ENCODE measurements around the gene SAFB. TPM values are rescaled to one million over a fixed set of nuclear protein-coding genes. Genes with fewer than 3 reads are reported as not detected.
"Not testable (repeated sequence)": the region's sequence is repeated elsewhere in the genome, so short reads cannot be mapped to it uniquely, and the experiment has no call there.

Gene SAFB
- total RNA-seq, 1 donor from 2014 or later = 86.4 TPM

DNA sequence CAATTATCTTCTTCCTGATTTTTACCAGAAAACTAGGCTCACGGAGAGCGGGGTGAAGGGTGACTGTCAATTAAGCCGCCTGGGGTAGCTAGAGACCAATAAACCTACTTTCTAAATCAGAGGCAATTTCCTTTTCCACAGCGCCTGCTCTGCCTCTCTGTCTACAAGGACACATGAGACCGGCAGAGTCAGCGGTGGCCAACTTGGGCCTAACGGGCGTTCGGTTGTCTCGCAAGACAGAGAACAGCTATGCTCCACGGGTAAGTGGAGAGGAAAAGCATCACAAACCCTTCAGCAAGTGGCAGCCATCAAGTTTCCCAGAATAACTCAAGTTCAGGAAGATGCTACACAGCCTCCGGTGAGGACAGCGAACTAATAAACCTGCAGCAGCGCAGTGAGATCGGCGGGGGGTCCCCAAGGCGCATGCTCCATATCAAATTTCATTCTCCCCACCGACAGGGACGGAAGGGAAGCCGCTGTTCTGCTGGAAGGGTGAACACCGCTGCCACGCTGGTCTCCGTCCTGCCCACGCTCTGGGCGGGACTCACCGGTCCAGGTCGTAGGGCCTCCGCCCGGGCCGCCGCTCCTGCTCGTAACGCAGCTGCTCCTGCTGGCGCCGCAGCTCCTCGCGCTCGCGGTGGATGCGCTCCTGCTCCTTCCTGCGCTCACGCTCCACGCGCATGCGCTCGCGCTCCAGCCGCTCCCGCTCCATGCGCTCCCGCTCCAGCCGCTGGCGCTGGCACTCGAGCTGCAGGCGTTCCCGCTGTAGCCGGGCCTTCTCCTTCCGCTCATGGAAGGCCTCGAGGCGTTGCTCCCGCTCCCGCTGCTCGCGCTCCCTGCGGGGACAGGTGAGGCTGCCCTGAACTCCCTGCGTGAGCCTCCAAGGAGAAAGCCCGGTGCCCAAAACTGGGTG, 29.3 kb upstream of the SAFB start:
- no peak for FAIRE-seq
- DNase-seq (ENCODE audit: low spot score in 2 of 2) = no peak

GRCh38 chr19:5594521-5594950, 28.3 kb upstream of the SAFB start:
- no peak for DNase-seq (ENCODE audit: low spot score in 2 of 2)
- FAIRE-seq = no peak

DNA sequence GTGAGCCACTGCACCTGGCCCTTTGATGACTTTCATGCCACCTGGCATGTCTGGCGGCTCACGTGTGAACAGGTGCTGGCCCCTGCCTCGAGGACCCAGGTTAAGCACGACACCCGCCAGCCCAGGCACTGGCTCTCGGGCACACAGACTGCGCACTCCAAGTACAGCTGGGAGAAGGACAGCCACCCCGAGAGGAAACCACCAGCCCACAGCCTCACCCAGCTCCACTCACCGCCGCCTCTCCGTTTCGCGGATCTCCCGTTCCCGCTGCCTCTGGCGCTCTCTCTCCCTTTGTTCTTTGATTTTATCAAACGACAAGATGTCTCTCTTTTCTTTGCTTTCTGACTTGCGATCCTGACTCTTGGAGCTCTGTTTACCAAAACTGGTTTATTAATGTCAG, 27.8 kb upstream of the SAFB start:
- peak in 1 of 2 donors; percentile 14 for DNase-seq (ENCODE audit: low spot score in 2 of 2)
- FAIRE-seq = no peak

DNA sequence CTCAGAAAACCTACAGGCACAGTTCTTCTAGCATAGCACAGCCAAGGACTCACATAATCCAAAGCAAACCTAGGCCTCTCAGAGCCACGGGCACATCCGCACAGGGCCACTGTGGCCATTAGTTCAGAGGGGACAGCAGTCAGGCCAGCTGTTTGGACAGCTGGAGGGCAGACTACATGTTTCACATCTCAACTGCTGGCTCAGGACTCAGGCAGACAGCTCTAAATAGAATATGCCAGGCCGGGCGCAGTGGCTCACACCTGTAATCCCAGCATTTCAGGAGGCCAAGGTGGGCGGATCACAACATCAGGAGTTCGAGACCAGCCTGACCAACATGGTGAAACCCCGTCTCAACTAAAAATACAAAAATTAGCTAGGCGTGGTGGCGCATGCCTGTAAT, 27.1 kb upstream of the SAFB start:
- FAIRE-seq (no peak), DNase-seq (ENCODE audit: low spot score in 2 of 2) (no peak)

DNA sequence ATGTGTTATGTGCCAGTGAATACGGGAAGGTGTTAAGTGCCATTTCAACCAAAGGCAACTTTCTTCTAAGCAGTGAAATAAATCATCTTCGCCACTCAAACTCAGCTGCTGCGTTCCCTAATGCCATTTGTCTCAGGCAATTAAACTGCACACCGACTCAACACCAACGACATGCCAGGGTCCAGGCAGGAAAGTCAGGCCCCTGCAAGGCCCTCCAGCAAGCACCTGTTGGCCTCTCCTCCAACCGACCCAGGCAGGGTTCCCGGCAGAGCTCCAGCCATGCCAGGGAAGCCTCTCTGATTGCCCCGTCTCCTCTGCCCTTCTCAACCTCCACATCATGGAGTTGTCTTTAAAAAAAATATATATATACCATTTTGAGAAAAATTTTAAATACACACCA, 22.1 kb upstream of the SAFB start:
- no peak for FAIRE-seq

GRCh38 chr19:5603626-5604025, 19.3 kb upstream of the SAFB start:
- DNase-seq (ENCODE audit: low spot score in 2 of 2) (no peak), FAIRE-seq (no peak)

More for the DNA sequence above, 22.1 kb upstream of the SAFB start:
- no peak for DNase-seq (ENCODE audit: low spot score in 2 of 2)

GRCh38 chr19:5605362-5605761, 17.5 kb upstream of the SAFB start:
- DNase-seq (ENCODE audit: low spot score in 2 of 2) (no peak), FAIRE-seq (no peak)

- DNase-seq (ENCODE audit: low spot score in 2 of 2) (no peak), FAIRE-seq (no peak)
These were observed 15.3 kb upstream of the SAFB start for GRCh38 chr19:5607318-5608275.

GRCh38 chr19:5608291-5608690, 14.6 kb upstream of the SAFB start:
- no peak for FAIRE-seq
- no peak for DNase-seq (ENCODE audit: low spot score in 2 of 2)

DNA sequence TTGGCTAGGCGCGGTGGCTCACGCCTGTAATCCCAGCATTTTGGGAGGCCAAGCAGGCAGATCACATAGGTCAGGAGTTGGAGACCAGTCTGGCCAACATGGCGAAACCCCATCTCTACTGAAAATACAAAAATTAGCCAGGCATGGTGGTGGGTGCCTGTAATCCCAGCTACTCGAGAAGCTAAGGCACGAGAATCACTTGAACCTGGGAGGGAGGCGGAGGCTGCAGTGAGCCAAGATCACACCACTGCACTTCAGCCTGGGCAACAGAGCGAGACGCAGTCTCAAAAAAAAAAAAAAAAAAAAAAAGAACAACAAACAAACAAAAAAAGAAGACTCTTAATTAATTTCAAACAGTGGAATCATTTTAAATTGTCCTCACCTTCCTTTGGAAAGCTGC, 14.1 kb upstream of the SAFB start:
- not testable (repeated sequence) for DNase-seq (ENCODE audit: low spot score in 2 of 2); FAIRE-seq

DNA sequence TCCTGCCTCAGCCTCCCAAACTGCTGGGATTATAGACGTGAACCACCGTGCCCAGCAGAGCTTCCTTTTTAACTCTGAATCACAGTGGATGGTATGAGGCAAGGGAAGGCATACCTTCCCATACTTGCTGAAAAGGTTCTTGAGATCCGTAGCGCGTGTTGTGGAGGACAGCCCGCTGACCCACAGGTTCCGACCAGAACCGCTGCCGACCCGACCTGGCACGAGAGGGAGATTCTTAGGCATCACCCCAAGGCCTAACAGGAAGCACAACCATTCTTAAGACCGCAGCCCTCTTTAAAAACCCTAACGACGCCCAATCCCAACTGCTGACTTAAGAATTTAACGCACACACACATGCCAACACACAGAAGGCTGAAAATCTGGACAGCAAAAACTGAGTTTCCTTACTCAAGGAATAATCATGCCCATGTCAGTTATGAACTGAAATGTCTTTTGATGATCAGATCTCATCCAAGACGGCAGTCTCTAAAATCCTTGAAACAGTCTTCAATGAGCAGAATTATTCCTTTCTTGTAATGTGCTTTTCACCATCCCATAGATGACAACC, 12.9 kb upstream of the SAFB start:
- DNase-seq (ENCODE audit: low spot score in 2 of 2) = no peak
- FAIRE-seq = no peak

DNA sequence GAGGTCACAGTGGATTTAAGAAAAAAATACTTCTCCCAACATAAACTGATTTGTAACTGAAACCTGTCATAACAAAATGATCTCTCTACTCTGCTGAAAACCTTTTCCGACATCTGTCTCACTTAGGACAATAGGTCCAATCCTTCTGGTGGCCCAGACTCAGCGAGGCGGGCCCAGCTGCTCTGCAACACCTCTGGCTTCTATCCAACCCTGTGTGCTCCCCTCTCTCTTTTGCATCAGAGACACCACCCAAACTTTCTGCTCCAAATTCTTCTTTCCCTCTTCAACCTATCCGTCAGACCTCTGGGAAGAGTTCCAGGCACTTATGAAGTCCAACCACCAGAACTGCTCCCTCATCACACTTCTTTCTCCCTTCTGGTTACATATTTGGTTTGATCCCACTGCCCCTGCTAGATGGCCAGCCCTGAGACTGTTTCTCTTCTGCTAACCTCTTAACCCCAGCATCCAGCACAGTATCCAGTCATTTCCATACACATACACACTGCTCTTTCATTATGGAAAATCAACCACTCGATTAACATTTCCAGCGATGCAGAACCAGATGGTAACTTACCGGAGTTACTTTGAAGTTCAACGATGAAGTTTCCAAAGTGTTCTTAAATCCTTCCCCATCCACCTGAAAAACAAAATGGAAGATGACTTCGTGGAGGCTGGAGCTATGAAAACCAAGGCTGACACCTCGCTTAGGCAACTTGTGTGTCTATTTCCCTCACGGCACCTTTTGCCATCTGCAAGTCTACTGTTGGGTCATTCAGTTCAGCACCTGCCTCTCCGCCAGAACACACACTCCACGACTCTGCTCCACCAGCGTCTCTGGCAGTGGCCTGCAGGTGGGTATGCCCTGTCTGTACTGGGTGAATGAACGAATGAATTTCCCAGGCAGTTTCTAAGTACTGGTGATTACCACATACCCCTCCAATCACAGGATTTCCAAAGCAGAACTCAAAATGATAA, 9.7 kb upstream of the SAFB start:
- DNase-seq (ENCODE audit: low spot score in 2 of 2) = no peak
- FAIRE-seq = no peak

GRCh38 chr19:5615756-5616327, 7.0 kb upstream of the SAFB start:
- FAIRE-seq = no peak
- no peak for DNase-seq (ENCODE audit: low spot score in 2 of 2)

DNA sequence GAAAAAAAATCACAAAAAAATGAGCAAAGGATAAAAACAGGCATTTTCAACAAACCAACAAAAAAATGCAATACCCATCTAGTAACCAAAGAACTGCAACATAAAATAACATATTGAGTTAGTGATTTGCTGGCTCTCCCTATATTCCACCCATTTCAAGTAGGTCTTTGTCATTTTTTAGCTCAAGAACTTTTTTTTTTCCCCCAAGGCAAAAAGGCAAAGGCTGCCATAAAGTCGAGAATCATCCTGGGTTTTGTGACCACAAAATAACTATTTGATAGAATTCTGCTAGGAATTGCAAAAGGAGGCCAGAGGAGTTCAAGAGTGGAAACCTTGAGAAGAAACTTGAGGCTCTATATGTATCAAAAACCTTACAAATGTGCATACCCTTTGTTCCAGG, 5.8 kb upstream of the SAFB start:
- no peak for DNase-seq (ENCODE audit: low spot score in 2 of 2)
- no peak for FAIRE-seq

GRCh38 chr19:5618591-5618990, 4.3 kb upstream of the SAFB start:
- FAIRE-seq = no peak
- DNase-seq (ENCODE audit: low spot score in 2 of 2) = no peak

DNA sequence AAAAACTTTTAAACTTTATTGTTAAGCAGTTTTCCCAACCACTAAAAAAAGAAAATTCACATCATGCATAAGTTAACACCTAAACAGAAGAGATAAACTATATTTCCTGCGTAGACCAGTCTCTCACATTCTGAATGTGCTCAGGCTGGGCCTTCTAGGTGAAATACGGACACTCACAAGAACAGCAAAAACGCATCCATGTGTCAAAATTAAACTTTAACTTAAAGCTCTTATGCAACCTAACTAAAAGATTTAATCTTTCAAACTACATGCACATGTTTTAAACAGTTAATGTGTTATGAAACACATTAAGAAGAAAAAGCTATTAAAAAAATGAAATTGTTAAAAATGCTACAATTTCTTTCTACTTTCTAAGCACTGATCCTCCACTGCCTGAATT, 2.9 kb upstream of the SAFB start:
- FAIRE-seq = no peak
- DNase-seq (ENCODE audit: low spot score in 2 of 2) = no peak

DNA sequence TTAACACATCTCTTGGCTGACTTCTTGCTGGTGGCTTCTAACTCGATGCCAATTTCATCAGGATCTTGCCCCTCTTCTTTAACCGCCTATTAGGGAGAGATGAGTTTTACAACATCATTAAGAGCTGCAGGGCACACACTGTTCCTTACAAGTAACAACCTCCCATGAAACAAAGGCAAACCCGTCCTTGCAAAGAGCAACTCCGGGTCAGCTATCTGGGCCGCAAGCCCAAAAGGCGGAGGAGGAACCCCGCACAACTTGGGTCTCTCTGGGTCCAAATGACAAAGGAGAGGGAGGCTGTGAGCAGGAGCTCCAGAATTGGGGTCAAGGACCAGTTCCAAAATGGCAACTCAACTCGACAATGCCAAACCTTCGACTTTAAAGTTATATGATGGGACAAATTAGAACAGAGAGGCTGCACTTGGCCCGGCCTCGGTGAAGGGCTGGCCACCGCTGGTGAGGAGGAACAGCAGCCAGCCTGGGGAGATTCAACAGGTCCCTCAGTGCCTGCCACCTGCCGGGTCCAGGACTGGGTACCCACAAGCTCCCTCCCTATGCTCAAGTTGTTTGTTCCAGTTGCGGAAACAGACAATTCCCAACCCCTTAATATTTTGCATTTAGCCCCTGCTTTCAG, 1.5 kb upstream of the SAFB start:
- FAIRE-seq (no peak), DNase-seq (ENCODE audit: low spot score in 2 of 2) (peak in 1 of 2 donors; percentile 28)

- FAIRE-seq (no peak), DNase-seq (ENCODE audit: low spot score in 2 of 2) (no peak)
These were observed 878 bp upstream of the SAFB start for GRCh38 chr19:5621945-5622464.

All from frontal cortex (tissue), 4 donors.